ENCODE data around the gene NME7. TPM values are rescaled to one million over a fixed set of nuclear protein-coding genes. Genes with fewer than 3 reads are reported as not detected.
"Not testable (repeated sequence)": the region's sequence is repeated elsewhere in the genome, so short reads cannot be mapped to it uniquely, and the experiment has no call there.

NME7 gene
- total and polyA plus RNA-seq, 2 donors, result 22.8 to 24.4 TPM

GRCh38 chr1:169212088-169212487 lies 155.5 kb downstream of the NME7 start:
- Histone ChIP-seq H3K4me1 (ENCODE audit: insufficient read depth) (no peaks in the 10 kb centered on the region), H3K27ac (ENCODE audit: low read depth) (no peak overlapping the region), H3K36me3 (ENCODE audit: insufficient read depth) (no peaks in the 10 kb centered on the region), H3K4me3 (ENCODE audit: low read depth, low read length) (no peak overlapping the region)
- DNase-seq (ENCODE audit: extremely low spot score), result no peak

- H3K27ac ChIP-seq (ENCODE audit: low read depth), result no peak overlapping the region
- DNase-seq (ENCODE audit: extremely low spot score), result peak; percentile 28
- no peaks in the 10 kb centered on the region for H3K36me3 ChIP-seq (ENCODE audit: insufficient read depth)
- H3K4me3 ChIP-seq (ENCODE audit: low read depth, low read length), result no peak overlapping the region
- WGBS, result 72% methylated on average over 1 of the region's 1 CpG
- no peaks in the 10 kb centered on the region for H3K4me1 ChIP-seq (ENCODE audit: insufficient read depth)
These were observed 159.6 kb downstream of the NME7 start for GRCh38 chr1:169207797-169208520.

- Histone ChIP-seq H3K36me3 (ENCODE audit: insufficient read depth) (no peaks in the 10 kb centered on the region), H3K4me3 (ENCODE audit: low read depth, low read length) (no peak overlapping the region), H3K27ac (ENCODE audit: low read depth) (no peak overlapping the region), H3K4me1 (ENCODE audit: insufficient read depth) (no peaks in the 10 kb centered on the region)
- no peak for DNase-seq (ENCODE audit: extremely low spot score)
These were observed 163.4 kb downstream of the NME7 start for GRCh38 chr1:169204157-169204556.

- Histone ChIP-seq H3K27ac (ENCODE audit: low read depth) (no peak overlapping the region), H3K36me3 (ENCODE audit: insufficient read depth) (no peaks in the 10 kb centered on the region), H3K4me3 (ENCODE audit: low read depth, low read length) (no peak overlapping the region), H3K4me1 (ENCODE audit: insufficient read depth) (no peaks in the 10 kb centered on the region)
- 100% methylated on average over 3 of the region's 3 CpGs for WGBS
- DNase-seq (ENCODE audit: extremely low spot score), result no peak
These were observed 164.6 kb downstream of the NME7 start for GRCh38 chr1:169202791-169203665.

- 98% methylated on average over 5 of the region's 5 CpGs for WGBS
- no peak for DNase-seq (ENCODE audit: extremely low spot score)
- H3K36me3 ChIP-seq (ENCODE audit: insufficient read depth), result no peaks in the 10 kb centered on the region
- H3K27ac ChIP-seq (ENCODE audit: low read depth), result no peak overlapping the region
- H3K4me3 ChIP-seq (ENCODE audit: low read depth, low read length), result no peak overlapping the region
- no peaks in the 10 kb centered on the region for H3K4me1 ChIP-seq (ENCODE audit: insufficient read depth)
These were observed 166.4 kb downstream of the NME7 start for GRCh38 chr1:169201084-169201619.

GRCh38 chr1:169200319-169200718 lies 167.3 kb downstream of the NME7 start:
- Histone ChIP-seq H3K27ac (ENCODE audit: low read depth) (no peak overlapping the region), H3K36me3 (ENCODE audit: insufficient read depth) (no peaks in the 10 kb centered on the region), H3K4me1 (ENCODE audit: insufficient read depth) (no peaks in the 10 kb centered on the region), H3K4me3 (ENCODE audit: low read depth, low read length) (no peak overlapping the region)
- no peak for DNase-seq (ENCODE audit: extremely low spot score)

- WGBS, result 97% methylated on average over 3 of the region's 3 CpGs
- Histone ChIP-seq H3K4me1 (ENCODE audit: insufficient read depth) (no peaks in the 10 kb centered on the region), H3K27ac (ENCODE audit: low read depth) (no peak overlapping the region), H3K4me3 (ENCODE audit: low read depth, low read length) (no peak overlapping the region), H3K36me3 (ENCODE audit: insufficient read depth) (no peaks in the 10 kb centered on the region)
- no peak for DNase-seq (ENCODE audit: extremely low spot score)
These were observed 171.0 kb downstream of the NME7 start for GRCh38 chr1:169196581-169196980.

- no peak overlapping the region for H3K4me3 ChIP-seq (ENCODE audit: low read depth, low read length)
- H3K27ac ChIP-seq (ENCODE audit: low read depth), result no peak overlapping the region
- 97% methylated on average over 3 of the region's 3 CpGs for WGBS
- no peaks in the 10 kb centered on the region for H3K4me1 ChIP-seq (ENCODE audit: insufficient read depth)
- DNase-seq (ENCODE audit: extremely low spot score), result no peak
- no peaks in the 10 kb centered on the region for H3K36me3 ChIP-seq (ENCODE audit: insufficient read depth)
These were observed 171.4 kb downstream of the NME7 start for GRCh38 chr1:169196161-169196560.

GRCh38 chr1:169193191-169193850 lies 174.3 kb downstream of the NME7 start:
- H3K4me3 ChIP-seq (ENCODE audit: low read depth, low read length), result no peak overlapping the region
- no peak for DNase-seq (ENCODE audit: extremely low spot score)
- H3K27ac ChIP-seq (ENCODE audit: low read depth), result no peak overlapping the region
- no peaks in the 10 kb centered on the region for H3K36me3 ChIP-seq (ENCODE audit: insufficient read depth)
- no peaks in the 10 kb centered on the region for H3K4me1 ChIP-seq (ENCODE audit: insufficient read depth)
- 35% methylated on average over 4 of the region's 4 CpGs for WGBS

- no peaks in the 10 kb centered on the region for H3K4me1 ChIP-seq (ENCODE audit: insufficient read depth)
- no peak for DNase-seq (ENCODE audit: extremely low spot score)
- no peak overlapping the region for H3K27ac ChIP-seq (ENCODE audit: low read depth)
- H3K36me3 ChIP-seq (ENCODE audit: insufficient read depth), result no peaks in the 10 kb centered on the region
- no peak overlapping the region for H3K4me3 ChIP-seq (ENCODE audit: low read depth, low read length)
- WGBS, result 58% methylated on average over 1 of the region's 1 CpG
These were observed 181.5 kb downstream of the NME7 start for GRCh38 chr1:169186106-169186505.

GRCh38 chr1:169184812-169185211 lies 182.8 kb downstream of the NME7 start:
- Histone ChIP-seq H3K4me3 (ENCODE audit: low read depth, low read length) (no peak overlapping the region), H3K27ac (ENCODE audit: low read depth) (no peak overlapping the region), H3K36me3 (ENCODE audit: insufficient read depth) (no peaks in the 10 kb centered on the region), H3K4me1 (ENCODE audit: insufficient read depth) (no peaks in the 10 kb centered on the region)
- WGBS, result 48% methylated on average over 1 of the region's 1 CpG
- no peak for DNase-seq (ENCODE audit: extremely low spot score)

GRCh38 chr1:169180174-169180573 lies 187.4 kb downstream of the NME7 start:
- H3K27ac ChIP-seq (ENCODE audit: low read depth), result no peak overlapping the region
- no peak for DNase-seq (ENCODE audit: extremely low spot score)
- no peaks in the 10 kb centered on the region for H3K36me3 ChIP-seq (ENCODE audit: insufficient read depth)
- no peak overlapping the region for H3K4me3 ChIP-seq (ENCODE audit: low read depth, low read length)
- no peaks in the 10 kb centered on the region for H3K4me1 ChIP-seq (ENCODE audit: insufficient read depth)
- WGBS, result 67% methylated on average over 3 of the region's 3 CpGs

- DNase-seq (ENCODE audit: extremely low spot score); H3K4me3 ChIP-seq (ENCODE audit: low read depth, low read length); H3K27ac ChIP-seq (ENCODE audit: low read depth); H3K4me1 ChIP-seq (ENCODE audit: insufficient read depth); H3K36me3 ChIP-seq (ENCODE audit: insufficient read depth): not testable (repeated sequence)
- WGBS, result 98% methylated on average over 3 of the region's 3 CpGs
These were observed 188.2 kb downstream of the NME7 start for GRCh38 chr1:169179431-169179830.
